AG09309 (cell line): ENCODE results near the gene HOXA6.

Source experiments
- DNase-seq: peaks from one replicate; pipeline ENCODE4 v3.0.0-alpha.2; 2010; ENCODE audit warnings: low read depth
- H3K4me3 ChIP-seq: 2 replicates; pipeline ENCODE4 v1.5.1; 2011; ENCODE audit warnings: mild to moderate bottlenecking, low read depth, low read length, moderate library complexity; ENCODE audit not compliant: control insufficient read depth
- TF ChIP-seq, protein P1 (sequence below): IDR thresholded peaks from 2 replicates; pipeline ENCODE4 v1.5.1; 2011; ENCODE audit warnings: mild to moderate bottlenecking, low read depth, low read length, inconsistent platforms; ENCODE audit not compliant: insufficient read depth, control insufficient read depth; ENCODE audit errors: missing control alignments

Gene HOXA6

DNA sequence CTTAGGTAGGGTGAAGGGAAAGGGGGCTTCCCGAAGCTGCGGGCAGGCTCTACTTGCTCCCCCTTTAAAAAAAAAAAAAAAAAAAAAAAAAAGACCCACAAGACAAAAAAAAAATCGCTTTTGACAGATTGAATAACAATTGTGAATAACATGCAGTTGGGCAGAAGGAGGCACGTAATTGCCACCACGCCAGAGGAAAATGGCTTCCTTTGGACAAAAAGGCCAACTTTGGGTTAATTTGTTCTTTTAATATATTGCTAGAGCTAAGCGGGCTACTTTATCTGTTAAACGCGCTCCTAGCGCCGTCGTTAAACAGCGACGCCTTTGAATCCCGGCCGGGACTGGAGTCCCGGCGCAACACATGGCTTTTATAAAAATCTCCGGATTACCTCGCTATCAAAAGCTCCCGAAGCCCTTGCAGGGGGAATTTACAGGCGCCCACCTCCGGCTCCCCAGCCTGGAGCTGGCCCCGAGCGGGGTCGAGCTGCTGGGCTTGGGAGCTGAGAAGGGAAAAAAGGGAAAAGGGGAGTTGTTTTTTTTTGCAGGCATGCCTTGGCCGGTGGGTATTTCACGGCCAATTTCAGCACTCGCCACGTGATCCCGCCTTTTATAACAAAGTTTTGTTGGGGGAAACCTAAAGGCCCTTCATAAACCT lies 36.2 kb upstream of the HOXA6 start:
- TF ChIP-seq, protein P1, sequence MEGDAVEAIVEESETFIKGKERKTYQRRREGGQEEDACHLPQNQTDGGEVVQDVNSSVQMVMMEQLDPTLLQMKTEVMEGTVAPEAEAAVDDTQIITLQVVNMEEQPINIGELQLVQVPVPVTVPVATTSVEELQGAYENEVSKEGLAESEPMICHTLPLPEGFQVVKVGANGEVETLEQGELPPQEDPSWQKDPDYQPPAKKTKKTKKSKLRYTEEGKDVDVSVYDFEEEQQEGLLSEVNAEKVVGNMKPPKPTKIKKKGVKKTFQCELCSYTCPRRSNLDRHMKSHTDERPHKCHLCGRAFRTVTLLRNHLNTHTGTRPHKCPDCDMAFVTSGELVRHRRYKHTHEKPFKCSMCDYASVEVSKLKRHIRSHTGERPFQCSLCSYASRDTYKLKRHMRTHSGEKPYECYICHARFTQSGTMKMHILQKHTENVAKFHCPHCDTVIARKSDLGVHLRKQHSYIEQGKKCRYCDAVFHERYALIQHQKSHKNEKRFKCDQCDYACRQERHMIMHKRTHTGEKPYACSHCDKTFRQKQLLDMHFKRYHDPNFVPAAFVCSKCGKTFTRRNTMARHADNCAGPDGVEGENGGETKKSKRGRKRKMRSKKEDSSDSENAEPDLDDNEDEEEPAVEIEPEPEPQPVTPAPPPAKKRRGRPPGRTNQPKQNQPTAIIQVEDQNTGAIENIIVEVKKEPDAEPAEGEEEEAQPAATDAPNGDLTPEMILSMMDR, result no peak
- H3K4me3 ChIP-seq, result peak overlapping the region; percentile 98
- DNase-seq, result no peak

DNA sequence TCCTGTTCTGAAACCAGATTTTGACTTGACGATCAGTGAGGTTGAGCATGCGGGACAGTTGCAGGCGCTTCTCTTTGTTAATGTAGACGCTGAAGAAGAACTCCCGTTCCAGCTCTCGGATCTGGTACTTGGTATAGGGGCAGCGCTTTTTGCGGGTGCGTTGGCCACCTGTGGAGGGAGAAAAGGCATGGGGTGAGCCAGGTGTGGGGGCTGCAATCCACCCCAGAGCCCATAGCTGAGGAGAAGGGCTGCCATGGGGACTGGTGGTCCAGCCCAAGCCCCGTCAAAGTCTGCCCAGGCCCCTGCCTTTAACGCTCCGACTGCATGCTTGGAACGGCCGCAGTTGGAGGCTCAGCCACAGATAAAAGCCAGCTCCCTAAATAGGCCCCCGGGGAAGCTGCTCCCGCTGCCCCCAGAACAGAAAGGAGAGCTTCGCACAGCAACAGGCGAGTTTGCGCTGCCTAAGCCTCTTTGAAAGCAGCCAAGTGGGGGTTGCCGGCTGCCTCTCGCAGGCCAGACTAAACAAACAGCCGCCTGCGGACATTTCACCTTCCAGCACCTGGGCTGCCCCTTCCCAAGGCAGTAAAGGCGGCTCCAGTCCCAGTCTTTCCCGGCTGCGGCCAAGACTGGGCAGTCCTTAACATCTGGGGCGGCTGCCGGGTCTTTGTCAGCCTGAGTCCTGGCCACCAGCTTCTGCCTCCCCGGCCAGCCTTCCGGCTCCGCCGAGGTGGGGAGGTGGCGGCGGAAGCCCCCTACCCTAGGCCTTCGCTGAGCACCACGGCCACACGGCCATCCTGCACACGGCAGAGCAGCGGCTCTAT lies 35.5 kb upstream of the HOXA6 start:
- no peak for DNase-seq
- TF ChIP-seq, protein P1, result no peak
- H3K4me3 ChIP-seq, result peak overlapping the region; percentile 98

DNA sequence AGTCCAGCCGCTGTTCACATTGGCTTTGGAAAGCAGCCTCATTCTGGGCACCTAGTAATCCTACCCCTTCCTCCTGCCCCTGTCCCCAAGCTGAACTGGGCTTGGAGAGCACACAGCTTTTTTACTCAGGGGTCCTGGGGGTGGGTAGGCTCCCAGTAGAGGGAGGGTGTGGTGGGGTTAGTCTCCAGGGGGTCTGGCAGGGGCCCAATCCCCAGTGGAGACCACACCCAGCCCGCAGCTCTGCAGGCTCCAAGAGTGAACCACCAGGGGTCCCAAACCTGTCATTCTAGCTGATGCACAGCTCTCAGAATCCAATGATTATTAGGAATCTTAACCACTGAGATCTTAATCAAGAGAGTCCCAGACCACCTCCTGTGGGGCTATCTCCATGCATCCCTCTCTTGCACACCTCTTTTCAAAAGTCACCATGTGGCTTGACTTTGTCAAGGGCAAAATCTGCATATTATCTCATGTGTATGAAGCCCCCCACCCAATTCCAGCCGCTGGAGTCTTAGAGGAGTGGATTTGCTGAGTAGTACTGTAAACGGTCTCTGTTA lies 34.8 kb upstream of the HOXA6 start:
- H3K4me3 ChIP-seq, result peak overlapping the region; percentile 98
- TF ChIP-seq, protein P1, result no peak
- DNase-seq, result no peak

DNA sequence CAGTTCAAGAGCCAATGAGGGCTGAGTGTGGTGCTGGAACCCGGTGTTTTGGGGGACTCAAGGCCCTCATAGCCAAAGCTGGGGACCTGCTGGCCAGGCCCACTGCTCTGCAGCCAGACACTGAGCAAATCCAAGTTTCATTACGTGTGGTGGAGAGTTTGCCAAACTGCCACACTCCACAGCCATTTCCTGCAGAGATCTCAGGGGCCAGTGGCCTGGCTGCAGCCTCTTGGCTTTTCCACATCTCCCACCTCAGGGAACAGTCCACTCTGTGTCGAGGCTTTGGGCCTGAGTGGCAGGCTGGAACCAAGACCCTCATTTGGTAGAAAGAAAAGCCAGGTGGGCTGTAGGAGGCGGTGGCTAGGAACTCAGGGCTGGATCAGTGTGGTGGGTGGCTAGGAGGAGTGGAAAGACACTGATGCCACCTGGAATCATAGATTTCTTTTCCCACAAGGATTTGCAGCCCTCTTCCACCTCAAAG lies 34.3 kb upstream of the HOXA6 start:
- peak overlapping the region; percentile 98 for H3K4me3 ChIP-seq
- no peak for DNase-seq
- TF ChIP-seq, protein P1, result peak; percentile 5

DNA sequence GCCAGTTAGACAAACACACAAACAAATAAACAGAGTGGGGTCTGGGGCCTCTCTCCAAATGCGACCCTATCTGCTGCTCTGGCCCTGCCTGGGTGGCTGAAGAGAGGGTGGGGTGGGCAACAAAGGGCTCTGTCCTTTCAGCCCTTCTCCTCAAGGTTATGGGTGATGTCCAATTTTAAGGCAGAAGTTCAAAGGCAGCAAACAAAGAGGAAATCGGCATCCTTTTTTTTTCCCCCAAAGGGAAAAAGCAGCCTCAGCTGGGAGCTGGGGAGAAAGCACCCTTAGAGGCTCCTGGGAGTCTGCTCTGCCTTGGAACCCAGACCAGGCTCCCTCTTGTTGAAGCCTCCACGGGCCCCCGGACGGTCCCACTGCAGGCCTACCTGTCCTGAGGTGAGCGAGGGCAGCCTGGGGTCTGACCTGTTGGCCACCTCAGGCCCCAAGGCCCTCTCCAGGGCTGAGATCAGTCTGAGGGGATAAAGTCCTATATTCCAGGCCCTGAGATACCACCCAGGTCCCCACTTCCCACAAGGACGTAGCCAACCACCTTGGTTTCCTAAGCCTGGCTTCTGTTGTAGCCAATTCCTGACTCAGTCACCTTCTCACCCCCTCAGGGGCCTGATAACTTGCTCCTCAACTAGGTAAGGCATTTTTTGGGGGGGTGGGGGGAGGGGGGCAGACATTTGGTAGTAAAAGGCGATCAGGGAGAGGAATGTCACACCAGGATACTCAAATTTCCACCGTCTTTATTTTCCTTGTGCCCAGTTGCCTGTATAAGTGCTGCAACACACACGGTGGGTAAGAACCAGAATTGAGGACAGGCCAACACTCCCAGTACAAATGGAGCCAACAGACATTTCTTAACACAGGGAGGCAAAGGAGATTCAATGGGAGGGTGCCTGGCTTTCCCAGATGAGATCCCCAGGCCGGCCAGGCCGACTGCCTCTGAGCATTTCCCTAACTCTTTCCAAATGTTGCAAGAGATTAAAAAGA lies 33.2 kb upstream of the HOXA6 start:
- no peak for DNase-seq
- TF ChIP-seq, protein P1, result no peak
- peak overlapping the region; percentile 87 for H3K4me3 ChIP-seq
